Retina (tissue), 1 donor: ENCODE data around the gene GPR132.
"Not testable (repeated sequence)": the region's sequence is repeated elsewhere in the genome, so short reads cannot be mapped to it uniquely, and the experiment has no call there.

Experiments
- DNase-seq: peaks from one replicate; pipeline ENCODE4 v3.0.0-alpha.2; 2016

GPR132 gene

DNA sequence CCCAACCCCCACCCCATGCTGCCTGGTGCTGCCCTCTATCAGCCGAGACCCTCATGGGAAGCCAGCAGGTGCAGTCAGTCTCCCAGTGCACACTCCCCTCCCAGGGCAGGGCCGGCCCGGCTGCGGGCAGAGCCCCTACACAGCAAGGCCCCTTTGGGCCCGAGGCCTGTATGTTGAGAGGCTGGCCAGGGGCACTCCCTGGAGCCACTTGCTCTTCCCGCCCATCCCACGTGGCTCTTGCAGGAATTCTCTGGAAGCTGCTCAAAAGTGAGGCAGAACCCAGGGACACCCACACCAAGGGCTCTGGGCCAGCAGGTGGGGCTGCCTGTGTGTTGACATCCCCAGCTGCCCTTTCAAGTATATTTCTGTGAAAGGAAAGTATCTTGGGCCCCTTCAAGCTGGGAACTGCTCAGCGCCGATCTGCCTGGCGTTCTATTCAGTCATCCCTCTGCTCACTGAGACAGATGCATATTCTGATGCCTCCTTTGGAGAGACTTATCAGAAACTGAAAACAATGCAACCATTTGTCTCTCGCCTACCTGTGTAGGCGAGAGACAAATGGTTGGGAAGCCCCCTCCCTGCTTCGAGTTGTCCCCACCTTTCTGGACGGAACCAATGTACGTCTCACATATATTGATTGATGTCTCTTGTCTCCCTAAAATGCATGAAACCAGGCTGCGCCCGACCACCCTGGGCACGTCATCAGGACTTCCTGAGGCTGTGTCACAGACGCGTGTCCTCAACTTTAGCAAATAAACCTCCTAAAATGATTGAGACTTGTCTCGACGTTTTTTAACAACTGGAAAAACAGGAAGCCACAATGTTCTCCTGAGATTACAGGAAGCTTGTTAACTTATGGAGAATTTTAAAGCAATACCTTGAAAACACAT is 6.0 kb downstream of the GPR132 start:
- DNase-seq = peak; percentile 60

DNA sequence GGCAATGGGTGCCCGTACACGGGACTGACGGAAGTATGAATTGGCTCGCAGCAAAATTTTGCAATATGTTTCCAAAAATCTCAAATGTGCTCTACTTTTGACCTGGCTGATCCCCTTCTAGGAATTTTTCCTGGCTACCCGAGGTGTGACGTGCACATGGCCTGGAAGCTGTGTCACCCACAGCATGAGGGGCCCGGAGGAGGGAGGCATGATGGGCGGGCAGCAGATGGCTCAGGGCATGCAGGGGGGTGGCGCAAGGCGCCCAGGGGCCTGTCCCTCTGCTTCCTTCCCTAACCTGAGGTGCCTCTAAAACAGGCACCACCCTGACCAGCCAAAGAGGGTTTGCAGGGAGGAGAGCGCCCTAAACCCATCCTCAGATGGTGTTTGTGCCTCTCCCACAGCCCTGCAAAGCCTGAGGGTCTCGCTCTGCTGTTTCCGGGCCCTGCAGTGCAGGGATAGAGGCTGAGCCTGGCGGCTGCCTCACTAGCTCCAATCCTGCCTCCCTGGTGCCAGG is 6.7 kb downstream of the GPR132 start:
- DNase-seq = no peak

DNA sequence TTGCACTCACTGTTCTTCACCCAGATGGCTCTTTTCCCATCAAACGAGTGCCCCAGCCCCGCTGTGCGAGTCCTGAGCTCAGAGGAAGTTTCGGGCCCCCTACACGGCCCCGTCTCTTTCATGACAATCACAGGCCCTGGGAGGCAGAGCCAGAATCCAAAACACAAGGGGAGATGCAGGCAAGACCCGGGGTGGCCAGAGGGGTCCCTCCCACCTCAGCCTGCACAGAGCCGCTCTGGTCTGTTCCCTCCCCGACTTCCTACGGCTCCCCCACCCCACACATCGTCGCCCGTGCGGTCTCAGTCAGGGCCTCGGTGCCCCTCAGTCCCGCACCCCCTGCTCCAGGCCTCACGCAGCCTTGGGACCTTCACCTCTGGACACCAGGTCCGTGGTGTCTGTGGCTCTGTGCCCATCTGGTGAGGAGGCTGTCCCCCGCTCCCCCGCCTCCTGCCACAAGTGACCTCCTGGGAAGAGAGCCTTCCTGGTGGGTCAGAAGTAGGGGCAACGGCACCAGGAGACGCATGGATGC is 8.9 kb downstream of the GPR132 start:
- no peak for DNase-seq

DNA sequence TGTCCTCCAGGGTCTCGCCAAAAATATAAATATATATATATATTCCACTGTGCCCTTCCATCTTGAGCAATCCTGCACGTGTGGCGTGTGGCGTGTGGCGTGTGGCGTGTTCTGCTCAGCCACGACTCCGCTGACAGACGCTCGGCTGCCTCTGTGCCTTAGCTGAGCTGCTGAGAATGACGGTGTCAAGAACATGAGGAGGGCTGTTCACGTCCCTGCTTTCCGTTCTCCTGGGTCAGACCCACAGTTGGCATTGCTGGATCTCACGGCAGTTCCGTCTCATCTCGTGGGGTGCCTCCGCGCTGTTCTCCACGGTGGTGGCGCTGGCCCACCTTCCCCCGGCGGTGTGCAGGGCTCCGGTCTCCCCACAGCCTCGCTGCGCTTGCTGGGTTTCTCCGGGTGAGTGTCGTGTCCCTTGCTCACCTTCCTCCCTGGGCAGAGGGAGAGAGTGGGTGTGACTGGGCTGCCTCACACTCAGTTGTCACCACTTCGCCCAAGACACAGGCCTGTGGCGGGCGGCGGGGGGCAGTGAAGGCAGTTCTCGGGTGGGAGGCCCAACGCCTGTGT is 9.4 kb downstream of the GPR132 start:
- DNase-seq = no peak

DNA sequence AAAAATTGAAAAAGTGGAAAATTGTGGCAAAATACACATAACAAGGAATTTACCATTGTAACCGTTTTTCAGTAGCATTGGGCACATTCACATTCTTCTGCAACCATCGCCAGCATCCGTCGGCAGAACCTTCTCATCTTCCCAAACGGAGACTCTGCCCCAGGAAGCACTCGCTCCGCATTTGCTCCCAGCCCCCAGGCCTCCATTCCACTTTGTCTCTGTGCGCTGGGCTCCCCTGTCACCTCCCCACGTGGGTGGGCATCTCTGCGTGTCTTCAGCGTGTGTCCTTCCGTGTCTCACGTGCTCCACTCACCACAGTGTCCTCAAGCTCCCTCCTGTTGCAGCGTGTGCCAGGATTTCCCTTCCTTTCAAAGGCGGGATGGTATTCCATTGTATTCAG is 9.9 kb downstream of the GPR132 start:
- no peak for DNase-seq

DNA sequence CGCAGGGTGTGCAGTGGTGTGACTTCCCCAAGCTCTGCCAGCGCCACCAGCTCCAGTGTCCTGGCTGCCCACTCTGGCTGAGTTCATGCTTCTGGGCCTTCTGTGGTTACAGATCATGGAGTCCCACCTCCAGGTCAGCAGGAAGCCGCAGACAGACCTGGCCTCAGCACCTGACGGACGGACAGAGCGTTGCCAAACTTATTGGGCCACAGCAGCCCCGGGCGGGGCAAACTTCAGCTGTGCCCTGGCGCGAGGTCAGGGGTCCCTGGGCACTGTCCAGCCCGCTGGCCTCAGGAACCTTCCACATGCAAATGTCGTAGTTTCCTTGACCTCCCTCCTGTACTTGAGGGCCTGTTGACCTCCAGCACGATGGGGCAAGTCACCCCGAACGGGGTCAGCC is 11.2 kb downstream of the GPR132 start:
- DNase-seq = no peak

DNA sequence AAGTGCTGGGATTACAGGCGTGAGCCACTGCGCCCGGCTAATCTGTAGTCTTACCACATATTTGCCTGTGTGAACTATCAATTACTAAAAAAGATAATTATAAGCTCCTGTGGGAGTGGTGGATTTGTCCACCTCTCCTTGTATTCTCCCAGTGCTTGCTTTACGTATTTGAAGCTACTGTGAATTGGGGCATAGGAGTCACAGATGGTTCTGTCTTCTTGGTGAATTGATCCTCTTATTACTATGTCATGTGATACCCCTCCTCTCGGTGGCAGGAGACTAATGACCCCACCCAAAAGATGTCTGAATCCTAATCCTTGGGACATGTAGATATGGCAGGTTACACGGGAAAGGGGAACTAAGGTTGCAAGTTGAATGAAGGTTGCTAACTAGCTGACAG is 11.8 kb downstream of the GPR132 start:
- DNase-seq = no peak

DNA sequence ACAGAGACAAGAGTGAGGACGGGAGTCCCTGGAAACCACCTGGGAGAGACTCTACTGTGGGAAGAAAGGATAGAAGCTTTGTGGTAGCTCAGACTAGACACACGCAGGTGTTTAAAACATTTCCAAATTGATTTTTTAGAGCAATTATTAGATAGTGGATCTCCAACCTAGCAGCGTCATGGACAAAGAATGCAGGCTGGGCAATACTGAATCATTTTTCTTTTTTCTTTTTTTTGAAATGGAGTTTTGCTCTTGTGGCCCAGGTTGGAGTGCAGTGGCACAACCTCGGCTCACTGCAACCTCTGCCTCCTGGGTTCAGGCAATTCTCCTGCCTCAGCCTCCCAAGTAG is 13.1 kb downstream of the GPR132 start:
- DNase-seq = no peak

DNA sequence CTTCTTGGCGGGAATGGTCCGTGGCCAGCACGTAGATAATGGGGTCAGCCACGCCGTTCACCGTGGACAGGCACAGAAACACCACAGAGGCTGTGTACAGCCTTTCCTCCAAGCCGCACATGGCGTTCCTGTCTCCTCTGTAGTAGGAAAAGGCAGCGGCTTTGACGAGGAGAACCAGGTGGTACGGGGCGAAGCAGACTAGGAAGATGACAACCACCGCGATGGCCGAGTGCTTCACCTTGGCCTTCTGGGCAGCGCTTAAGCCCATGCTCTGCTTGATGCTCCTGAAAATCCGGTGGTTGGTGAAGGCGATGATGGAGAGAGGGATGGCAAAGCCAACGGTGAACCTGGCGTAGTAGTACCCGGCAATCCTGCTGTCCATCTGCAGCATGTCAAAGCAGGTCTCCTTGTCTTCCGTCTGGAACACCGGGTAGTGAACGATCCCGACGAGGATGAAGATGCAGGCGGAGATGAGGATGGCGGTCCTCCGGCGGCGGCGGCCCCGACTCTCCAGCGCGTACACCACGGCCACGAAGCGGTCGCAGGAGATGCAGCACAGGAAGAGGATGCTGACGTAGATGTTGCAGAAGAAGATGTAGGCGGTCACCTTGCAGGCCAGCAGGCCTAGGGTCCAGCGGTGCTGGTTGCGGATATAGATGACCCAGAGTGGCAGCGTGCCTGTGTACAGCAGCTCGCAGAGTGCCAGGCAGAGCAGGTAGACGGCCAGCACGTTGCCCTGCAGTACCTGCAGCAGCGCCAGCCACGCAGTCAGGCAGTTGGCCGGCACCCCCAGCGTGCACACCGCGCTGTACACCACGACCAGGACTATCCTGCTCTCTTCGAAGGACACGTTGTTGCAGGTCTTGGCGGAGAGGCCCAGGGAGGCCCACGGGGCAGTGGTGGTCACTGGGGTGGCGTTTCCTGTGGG is 13.8 kb downstream of the GPR132 start:
- no peak for DNase-seq

DNA sequence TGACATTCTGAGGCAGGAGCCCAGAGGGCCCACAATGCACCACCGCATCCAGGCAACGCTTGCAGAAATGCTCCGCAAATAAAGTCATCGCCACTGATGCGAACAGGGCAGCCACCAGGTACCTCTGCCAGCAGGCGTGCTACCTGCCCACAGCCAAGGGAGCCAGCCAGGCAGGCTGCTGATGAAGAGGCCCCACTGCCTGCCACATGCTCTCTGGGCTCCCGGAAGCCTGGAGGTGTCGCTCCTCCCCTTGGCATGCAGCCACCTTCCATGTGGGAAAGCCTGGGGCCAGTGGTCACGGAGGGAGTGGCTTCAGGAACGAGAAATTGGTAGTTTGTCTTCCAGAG is 14.7 kb downstream of the GPR132 start:
- DNase-seq = no peak

DNA sequence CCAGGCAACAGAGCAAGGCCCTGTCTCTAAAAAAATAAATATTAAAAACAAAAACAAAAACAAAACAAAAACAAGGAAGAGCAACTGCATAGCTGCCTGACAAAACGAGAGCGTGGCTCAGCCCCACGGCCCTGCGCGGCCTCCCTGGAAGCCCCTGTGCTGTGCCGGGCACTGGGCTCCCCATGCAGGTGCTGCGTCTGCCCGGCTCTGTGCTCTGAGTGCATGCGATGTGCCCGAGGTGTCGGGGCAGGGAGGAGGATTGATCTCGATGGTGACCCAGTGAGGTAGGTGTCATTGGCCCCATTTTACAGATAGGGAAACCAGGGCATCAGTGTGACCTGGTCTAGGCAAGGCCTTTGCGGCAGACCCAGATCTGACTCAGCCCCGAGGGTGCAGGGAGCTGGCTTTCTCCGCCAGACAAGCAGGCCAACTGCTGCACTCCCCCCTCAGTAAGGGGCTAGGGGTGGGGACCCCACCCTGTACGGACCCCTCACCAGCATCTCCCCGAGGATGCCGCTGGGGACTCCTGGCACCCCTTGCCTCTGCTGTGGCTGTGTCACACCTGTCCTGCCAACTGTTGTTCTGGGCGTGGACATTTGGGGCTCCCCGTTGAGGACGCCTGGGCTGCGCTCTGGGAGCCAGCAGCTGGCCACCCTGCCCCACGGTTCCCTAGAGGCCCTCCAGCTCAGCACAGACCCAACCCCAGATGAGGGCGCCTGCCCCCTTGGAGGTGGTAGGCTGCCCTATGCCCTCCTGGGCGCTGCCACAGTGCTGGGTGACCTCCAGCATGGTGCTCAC is 15.3 kb downstream of the GPR132 start:
- DNase-seq = no peak

DNA sequence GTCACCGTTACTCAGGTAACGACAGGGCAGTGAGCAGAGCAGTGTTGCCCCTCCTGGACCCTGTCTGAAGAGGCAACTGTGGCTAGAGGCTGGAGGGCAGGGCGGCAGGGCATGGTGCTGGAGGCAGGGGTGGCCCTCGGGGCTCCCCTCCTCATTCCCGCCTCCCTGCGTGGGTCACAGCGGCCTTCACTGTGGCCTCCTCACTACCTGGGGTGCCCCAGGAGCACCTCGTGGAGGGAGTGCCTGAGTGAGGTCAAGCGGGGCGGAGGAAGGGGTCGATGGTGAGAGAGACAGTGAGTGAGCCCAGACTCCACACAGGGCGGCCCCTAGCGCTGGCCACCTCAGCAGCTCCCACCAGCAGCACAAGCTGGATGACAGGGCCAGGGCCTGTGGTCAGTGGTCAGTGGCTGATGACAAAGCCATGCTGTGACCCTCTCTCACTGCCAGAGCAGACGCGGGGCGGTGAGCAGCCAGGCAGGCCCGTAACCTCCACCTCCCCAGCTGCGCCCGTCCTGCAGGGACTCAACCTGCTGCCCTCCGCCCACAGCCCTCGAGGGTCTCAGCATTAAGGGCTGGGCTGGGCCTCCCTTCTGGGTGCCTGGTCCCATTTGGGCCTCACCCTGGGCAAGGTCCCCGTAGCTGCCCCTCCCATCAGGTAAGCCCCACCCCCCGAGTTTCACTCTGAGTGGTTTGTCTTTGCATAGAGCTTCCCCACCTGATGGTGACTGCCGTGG is 17.8 kb downstream of the GPR132 start:
- no peak for DNase-seq

DNA sequence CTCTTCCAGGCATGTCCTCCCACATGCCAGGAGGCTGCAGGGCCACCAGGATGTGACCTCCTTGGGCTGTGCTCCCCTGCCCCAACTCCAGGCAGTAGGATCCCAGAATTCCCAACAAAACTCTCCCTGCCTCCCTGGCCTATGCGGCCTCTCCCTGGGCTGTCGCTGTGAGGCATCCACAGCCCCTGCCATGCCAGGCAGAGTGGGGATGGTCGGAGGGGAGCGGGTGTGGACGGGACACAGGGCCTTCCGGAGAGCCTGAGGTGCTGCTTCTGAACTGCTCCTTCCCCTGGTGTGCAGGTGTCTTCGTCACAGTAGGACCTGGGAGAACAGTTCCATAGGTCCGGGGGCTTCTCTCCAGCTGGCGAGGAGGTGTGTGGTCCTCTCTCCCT is 18.3 kb downstream of the GPR132 start:
- DNase-seq = no peak

DNA sequence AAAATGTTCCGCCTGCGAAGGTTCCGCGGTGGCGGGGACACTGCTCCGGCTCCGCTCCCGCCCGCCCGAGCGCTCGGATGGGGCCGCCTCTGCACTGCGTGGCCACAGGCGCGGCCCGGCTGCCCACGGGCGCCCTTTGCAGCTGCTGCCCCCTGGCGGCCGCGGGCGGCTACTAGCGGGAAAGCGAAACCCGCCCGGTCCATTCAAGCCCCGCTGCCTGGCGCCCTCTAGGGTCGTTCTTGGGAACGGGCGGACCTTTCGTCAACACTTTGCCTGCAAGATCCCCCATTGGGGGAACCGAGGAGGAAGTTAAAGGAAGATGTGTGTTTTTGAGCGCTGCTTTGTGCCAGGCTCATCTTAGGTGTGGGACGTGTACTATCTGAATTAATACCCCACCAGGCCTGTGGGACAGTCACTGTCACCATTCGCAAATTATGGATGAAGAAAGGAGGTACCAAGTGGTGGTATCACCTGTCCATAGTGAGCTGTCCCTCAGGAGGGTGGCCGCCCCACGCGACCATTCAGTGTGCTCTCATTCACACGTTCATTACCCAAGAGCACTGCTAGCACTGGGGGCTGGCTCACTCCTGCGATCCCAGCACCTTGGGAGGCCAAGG is 19.4 kb downstream of the GPR132 start:
- DNase-seq = peak; percentile 96

DNA sequence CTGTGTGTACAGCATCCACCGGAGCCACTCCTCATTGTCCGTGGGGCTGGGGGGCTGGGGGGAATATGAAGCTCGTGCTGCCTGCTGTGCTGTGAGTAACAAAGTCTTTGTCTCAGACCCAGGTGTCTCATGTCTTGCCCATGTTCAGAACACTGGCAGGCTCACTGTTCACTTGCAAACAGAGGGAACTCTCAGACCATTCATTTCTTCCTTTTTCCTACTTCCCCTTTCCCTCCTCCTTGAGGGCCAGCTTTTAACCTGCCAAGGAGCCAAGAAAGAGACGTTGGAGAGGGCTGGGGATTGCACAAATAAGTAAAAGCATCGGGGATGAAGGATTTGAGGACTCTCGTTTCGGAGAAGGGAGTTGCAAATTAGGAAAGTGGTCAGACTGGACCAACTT is 21.6 kb downstream of the GPR132 start:
- no peak for DNase-seq

DNA sequence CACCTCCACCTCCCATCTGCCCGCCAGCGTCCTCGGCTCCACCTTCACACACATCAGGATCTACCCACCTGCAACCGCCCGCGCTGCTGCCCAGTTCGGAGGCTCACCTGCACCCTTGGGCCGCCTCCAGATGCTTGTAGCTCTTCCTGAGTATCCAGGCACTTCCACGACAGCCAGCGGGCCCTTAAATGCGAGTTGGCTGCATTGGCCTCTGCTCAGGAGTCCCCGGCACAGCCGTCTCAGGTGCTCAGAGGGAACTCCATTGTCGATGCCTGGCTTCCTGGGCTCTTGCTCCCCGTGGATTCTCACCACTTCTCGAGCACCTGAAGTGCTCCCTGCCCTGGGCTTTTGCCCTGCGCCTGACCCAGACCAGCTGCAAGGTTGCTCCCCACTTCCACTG is 22.4 kb downstream of the GPR132 start:
- no peak for DNase-seq

DNA sequence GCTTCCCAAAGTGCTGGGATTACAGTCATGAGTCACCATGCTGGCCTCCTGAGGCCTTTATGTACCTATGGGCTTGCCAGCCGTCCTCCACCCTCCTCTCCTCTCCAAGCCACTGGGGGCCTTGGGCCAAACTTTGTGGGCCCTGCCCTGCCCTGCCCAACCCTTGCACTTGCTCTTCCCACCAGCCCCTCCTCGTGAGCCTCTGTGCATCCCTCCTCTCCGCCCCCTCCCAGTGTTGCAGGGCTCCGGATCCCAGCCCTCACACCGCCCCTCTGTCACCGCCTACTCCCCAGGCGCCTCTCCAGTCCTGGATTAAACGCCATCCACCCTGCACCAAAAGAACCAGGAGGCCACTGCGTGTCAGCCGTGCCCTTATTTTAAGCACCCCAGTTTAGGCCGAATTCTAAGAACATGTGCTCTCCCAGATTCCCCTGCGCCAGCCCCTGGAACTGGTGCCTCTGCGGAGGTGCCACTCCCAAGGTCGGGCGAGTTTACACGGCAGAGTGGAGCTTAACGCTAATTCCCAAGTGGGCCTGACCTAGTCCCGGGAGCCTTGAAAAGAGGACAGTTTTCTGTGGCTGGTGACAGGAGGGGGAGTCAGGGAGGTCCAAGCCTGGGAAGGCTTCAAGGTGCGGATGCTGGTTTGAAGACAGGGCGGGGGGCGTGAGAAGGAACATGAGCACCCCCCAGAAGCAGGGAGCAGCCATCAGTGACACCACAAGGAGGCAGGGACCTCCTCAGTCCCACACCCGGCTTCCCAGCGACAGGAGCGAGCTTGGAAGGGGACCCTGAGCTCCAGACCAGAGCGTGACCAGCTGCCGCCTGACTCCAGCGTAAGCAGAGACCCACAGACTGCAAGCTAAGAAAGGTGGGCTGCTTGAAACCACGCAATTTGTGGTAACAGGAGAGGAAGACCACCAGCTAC is 23.1 kb downstream of the GPR132 start:
- no peak for DNase-seq

DNA sequence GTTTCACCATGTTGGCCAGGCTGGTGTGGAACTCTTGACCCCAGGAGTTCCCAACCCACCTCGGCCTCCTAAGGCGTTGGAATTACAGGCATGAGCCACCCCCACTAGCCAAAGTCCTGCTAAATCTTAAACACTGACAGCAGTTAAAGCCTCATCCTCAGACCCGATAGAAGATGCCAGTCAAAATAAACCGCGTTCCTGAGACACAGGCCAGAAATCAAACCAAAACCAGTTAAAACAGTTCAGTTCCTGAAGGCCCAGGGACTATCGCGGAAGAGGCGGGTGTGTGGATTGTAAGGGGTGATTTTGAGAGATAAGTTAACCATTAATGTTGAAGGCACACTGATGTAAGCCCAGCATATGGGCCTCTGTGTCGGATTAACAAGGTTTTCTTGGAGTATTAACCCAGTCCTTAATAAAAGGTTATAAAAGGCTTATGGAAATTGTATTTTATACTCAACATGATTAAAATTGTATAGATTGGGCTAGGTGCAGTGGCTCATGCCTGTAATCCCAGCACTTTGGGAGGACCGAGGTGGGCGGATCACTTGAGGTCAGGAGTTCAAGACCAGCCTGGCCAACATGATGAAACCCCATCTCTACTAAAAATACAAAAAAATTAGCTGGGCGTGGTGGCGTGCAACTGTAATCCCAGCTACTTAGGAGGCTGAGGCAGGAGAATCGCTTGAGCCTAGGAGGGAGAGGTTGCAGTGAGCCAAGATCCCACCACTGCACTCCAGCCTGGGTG is 25.6 kb downstream of the GPR132 start:
- no peak for DNase-seq

DNA sequence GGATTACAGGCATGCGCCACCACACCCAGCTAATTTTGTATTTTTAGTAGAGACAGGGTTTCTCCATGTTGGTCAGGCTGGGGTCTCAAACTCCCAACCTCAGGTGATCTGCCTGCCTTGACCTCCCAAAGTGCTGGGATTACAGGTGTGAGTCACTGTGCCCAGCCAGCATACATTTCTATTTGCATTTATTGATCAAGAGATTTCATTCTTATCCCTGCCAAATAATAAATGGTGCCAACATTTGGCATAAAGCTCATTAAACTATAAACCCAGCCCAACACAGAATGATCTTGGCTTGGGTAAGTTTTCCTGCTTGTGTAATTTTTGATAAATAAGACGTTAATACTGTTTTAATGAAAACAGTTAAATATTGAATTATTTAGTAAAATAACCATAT is 29.6 kb downstream of the GPR132 start:
- not testable (repeated sequence) for DNase-seq
